ENCODE data around the gene NCBP1.

- TF ChIP-seq CTCF (IDR thresholded peaks at IDR 0.05 in 8 of 11, conservative IDR thresholded peaks at IDR 0.05 in 3 of 11) (no peak), POLR2A (IDR thresholded peaks at IDR 0.05) (no peak), POLR2AphosphoS5 (IDR thresholded peaks at IDR 0.05) (no peak)
Measured at GRCh38 chr9:97636903-97637302, 3.3 kb downstream of the NCBP1 start.
